Mesenchymal stem cell (in vitro differentiated cells and primary cell): ENCODE measurements around the gene KCNA2.

ENCODE experiments used
- DNase-seq: peaks from one replicate; pipeline ENCODE4 v3.0.0-alpha.2; 2013
- H2AFZ ChIP-seq: one replicate; pipeline ENCODE4 v1.6.1; 2013; ENCODE audit warnings: low read depth, mild to moderate bottlenecking, control low read depth, inconsistent platforms, low read length, moderate library complexity
- H2AK5ac ChIP-seq: 2 replicates; pipeline ENCODE4 v1.6.1; 2013; ENCODE audit warnings: low read length, moderate library complexity, mild to moderate bottlenecking, inconsistent platforms; ENCODE audit not compliant: severe bottlenecking
- H2BK120ac ChIP-seq: one replicate; pipeline ENCODE4 v1.6.1; 2013; ENCODE audit warnings: low read depth, mild to moderate bottlenecking, inconsistent platforms, low read length, moderate library complexity
- H2BK12ac ChIP-seq, 2 experiments: one replicate each; pipeline ENCODE4 v1.6.1; 2013; ENCODE audit warnings: inconsistent platforms in 2 of 2, low read length in 2 of 2, mild to moderate bottlenecking in 2 of 2, moderate library complexity in 2 of 2, control low read depth in 1 of 2
- H2BK15ac ChIP-seq: one replicate; pipeline ENCODE4 v1.6.1; 2013; ENCODE audit warnings: mild to moderate bottlenecking, low read depth, inconsistent platforms; ENCODE audit not compliant: poor library complexity, severe bottlenecking
- H2BK5ac ChIP-seq: 2 replicates; pipeline ENCODE4 v1.6.1; 2013; ENCODE audit warnings: low read depth, mild to moderate bottlenecking, low read length, control low read depth, inconsistent platforms; ENCODE audit not compliant: poor library complexity, severe bottlenecking
- H3K14ac ChIP-seq, 2 experiments: one replicate each; pipeline ENCODE4 v1.6.1; 2013; ENCODE audit warnings: inconsistent platforms in 2 of 2, low read length in 2 of 2, control low read depth in 1 of 2, mild to moderate bottlenecking in 1 of 2, moderate library complexity in 1 of 2
- H3K18ac ChIP-seq, 2 experiments: one replicate each; pipeline ENCODE4 v1.6.1; 2013; ENCODE audit warnings: inconsistent platforms in 2 of 2, low read length in 2 of 2, control low read depth in 1 of 2, low read depth in 1 of 2, mild to moderate bottlenecking in 1 of 2
- H3K23ac ChIP-seq, 2 experiments: one replicate each; pipeline ENCODE4 v1.6.1; 2013; ENCODE audit warnings: inconsistent platforms in 2 of 2, low read length in 2 of 2, mild to moderate bottlenecking in 2 of 2, moderate library complexity in 2 of 2, control low read depth in 1 of 2
- H3K27ac ChIP-seq: 2 replicates; pipeline ENCODE4 v1.5.1; 2013; ENCODE audit warnings: mild to moderate bottlenecking, moderate library complexity, low read length, control low read depth, inconsistent platforms; ENCODE audit not compliant: poor library complexity, severe bottlenecking
- H3K27me3 ChIP-seq, 2 experiments: 2 replicates each; pipeline versions ENCODE4 v1.6.1 to v1.7.0; 2013; ENCODE audit warnings: low read length in 2 of 2, mild to moderate bottlenecking in 2 of 2, moderate library complexity in 2 of 2, control low read depth in 1 of 2, inconsistent platforms in 1 of 2; ENCODE audit not compliant: control insufficient read depth in 1 of 2, insufficient read depth in 1 of 2
- H3K36me3 ChIP-seq, 2 experiments: 2 replicates each; pipeline versions ENCODE4 v1.6.1 to v1.7.0; 2013; ENCODE audit warnings: low read length in 2 of 2, control low read depth in 1 of 2, inconsistent platforms in 1 of 2, low read depth in 1 of 2, mild to moderate bottlenecking in 1 of 2; ENCODE audit not compliant: insufficient read depth in 2 of 2, control insufficient read depth in 1 of 2
- H3K4ac ChIP-seq, 2 experiments: one replicate each; pipeline ENCODE4 v1.6.1; 2013; ENCODE audit warnings: inconsistent platforms in 2 of 2, low read length in 2 of 2, mild to moderate bottlenecking in 2 of 2, moderate library complexity in 2 of 2, control low read depth in 1 of 2, low read depth in 1 of 2
- H3K4me1 ChIP-seq: 2 replicates; pipeline ENCODE4 v1.6.1; 2013; ENCODE audit warnings: low read depth, low read length, control low read depth; ENCODE audit not compliant: control insufficient read depth, insufficient read depth
- H3K4me2 ChIP-seq: 2 replicates; pipeline ENCODE4 v1.6.1; 2013; ENCODE audit warnings: low read length, mild to moderate bottlenecking, inconsistent platforms; ENCODE audit not compliant: poor library complexity, severe bottlenecking
- H3K4me3 ChIP-seq, 2 experiments: 2 replicates each; pipeline versions ENCODE4 v1.5.1 to v1.7.0; 2013; ENCODE audit warnings: low read length in 2 of 2, mild to moderate bottlenecking in 2 of 2, control low read depth in 1 of 2, low read depth in 1 of 2; ENCODE audit not compliant: insufficient read depth in 1 of 2
- H3K79me1 ChIP-seq: replicated peaks from 2 replicates; pipeline ENCODE4 v1.6.1; 2013; ENCODE audit warnings: mild to moderate bottlenecking, control low read depth, low read length, inconsistent platforms; ENCODE audit not compliant: poor library complexity, severe bottlenecking
- H3K9ac ChIP-seq: 2 replicates; pipeline ENCODE4 v1.7.0; 2013; ENCODE audit warnings: mild to moderate bottlenecking, low read length, moderate library complexity
- H3K9me3 ChIP-seq: 2 replicates; pipeline ENCODE4 v1.7.0; 2013; ENCODE audit warnings: mild to moderate bottlenecking, low read length; ENCODE audit not compliant: control insufficient read depth
- H4K8ac ChIP-seq: one replicate; pipeline ENCODE4 v1.6.1; 2013; ENCODE audit warnings: inconsistent platforms, mild to moderate bottlenecking, low read length, moderate library complexity
- H4K91ac ChIP-seq: one replicate; pipeline ENCODE4 v1.6.1; 2013; ENCODE audit warnings: mild to moderate bottlenecking, low read length, inconsistent platforms
- WGBS: methylation state at CpG from one replicate; pipeline ENCODE4 v1.1.7; 2013; ENCODE audit warnings: mixed read lengths; 5-methylcytosine and 5-hydroxymethylcytosine counted together

The KCNA2 gene

DNA sequence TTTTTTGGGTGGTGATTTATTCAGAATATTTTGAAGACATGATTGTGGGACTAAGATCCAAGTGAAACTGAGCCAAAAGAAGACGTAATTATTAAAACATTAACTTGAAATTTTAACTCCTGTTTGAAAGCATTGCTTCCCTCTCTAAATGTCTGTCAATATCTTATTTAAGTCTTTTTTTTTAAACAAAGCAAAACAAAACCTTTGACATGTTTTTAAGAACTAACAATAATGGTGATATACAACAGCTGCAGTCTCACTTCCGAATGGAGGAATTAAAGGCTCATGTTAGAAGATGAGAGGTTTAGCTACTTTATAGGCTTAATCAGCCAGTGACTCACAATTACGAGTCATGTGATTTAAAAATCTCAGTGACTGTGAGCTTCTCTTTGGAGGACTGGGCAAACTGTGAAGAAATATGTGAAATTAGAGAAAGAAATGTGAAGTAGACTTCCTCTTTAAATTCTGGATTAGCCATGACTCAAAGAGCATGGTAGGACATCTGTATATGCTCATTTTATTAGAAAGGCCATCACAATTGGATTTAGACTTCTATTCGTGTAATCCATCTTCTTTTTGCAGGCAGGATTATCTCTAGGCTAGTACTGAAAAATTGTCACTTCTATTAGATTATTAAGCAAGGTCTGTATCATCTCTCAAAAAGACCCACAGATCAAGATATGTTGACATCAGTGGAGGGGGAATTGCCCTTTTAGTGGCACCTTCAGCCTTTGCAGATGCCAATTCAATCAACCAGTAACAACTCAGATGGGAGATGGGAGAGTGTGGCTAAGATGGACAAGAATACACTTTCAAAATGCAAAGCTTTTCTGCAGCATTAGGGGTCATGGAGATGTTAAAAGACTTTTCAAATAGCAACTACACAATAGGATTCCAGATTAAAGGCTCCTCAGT lies 39.9 kb upstream of the KCNA2 start:
- H3K4ac ChIP-seq, result no peak overlapping the region
- no peak overlapping the region for H2AFZ ChIP-seq
- no peak overlapping the region for H2BK15ac ChIP-seq
- no peaks in the 10 kb centered on the region for H3K9me3 ChIP-seq
- no peak overlapping the region for H3K18ac ChIP-seq
- peak overlapping the region; percentile 85 for H3K9ac ChIP-seq
- no peak for DNase-seq
- no peaks in the 10 kb centered on the region for H3K79me1 ChIP-seq
- no peaks in the 10 kb centered on the region for H3K4me1 ChIP-seq
- WGBS, result 71% methylated on average over 3 of the region's 4 CpGs
- H3K36me3 ChIP-seq, result no peaks in the 10 kb centered on the region
- no peak overlapping the region for H4K8ac ChIP-seq
- no peak overlapping the region for H2BK5ac ChIP-seq
- H3K4me2 ChIP-seq, result no peak overlapping the region
- no peak overlapping the region for H2BK120ac ChIP-seq
- H2BK12ac ChIP-seq, result no peak overlapping the region
- H3K27ac ChIP-seq, result no peak overlapping the region
- peak overlapping the region in 1 of 2 experiments; percentile 30 for H3K4me3 ChIP-seq
- no peak overlapping the region for H3K23ac ChIP-seq
- no peaks in the 10 kb centered on the region for H3K27me3 ChIP-seq
- H2AK5ac ChIP-seq, result no peak overlapping the region
- H3K14ac ChIP-seq, result no peak overlapping the region
- no peak overlapping the region for H4K91ac ChIP-seq

DNA sequence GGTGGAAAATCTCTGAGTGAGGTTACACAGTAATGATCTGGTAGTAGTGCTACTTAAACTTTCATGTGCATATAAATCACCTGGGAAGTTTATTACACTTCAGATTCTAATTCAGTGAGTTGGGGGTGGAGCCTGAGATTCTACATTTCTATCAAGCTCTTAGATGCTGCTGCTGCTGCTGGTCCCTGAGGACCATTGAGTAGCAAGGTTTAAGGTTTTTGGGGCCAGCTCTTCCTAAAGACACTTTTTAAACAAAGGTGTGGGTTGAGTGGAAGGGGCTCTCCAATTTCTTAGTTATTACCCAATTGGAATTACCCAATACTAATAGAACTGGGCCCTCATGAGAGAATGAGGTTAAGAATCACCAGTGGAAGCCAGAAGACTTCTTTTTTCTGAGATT lies 39.1 kb upstream of the KCNA2 start:
- H4K8ac ChIP-seq, result no peak overlapping the region

DNA sequence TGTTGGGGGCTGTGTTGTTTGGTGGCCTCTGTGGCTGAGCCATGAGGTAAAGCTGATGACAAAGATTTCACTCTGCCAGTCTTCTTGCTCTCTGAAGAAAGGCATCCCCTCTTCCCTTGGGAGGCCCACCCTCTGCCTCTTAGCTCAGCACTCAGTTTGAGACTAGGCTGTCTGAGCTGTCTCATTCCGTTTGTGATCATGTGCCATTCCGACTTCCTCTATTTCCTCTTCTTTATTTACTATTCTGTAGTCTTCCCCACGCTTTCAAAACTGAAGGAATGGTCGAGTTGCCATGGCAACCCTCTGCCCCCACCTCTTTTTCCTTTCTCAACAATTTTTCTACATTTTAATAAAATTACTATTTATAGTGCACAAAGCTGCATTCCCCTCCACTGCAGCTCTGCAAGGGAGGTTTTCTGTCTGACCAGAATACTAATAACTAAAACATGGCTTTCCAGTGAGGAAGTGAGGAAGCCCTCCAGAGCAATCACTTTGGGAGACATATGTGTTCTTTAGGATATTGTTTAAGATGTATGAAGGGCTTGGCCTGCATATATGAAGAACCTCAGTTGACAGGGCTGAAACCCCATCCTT lies 37.8 kb upstream of the KCNA2 start:
- no peaks in the 10 kb centered on the region for H3K4me1 ChIP-seq
- H2AFZ ChIP-seq, result no peak overlapping the region
- no peak for DNase-seq
- H3K36me3 ChIP-seq, result no peaks in the 10 kb centered on the region
- no peak overlapping the region for H2BK15ac ChIP-seq
- H2BK5ac ChIP-seq, result no peak overlapping the region
- H3K14ac ChIP-seq, result no peak overlapping the region
- no peak overlapping the region for H4K91ac ChIP-seq
- H3K27me3 ChIP-seq, result no peaks in the 10 kb centered on the region
- H3K27ac ChIP-seq, result no peak overlapping the region
- H3K4me3 ChIP-seq, result no peak overlapping the region
- no peak overlapping the region for H3K4ac ChIP-seq
- H4K8ac ChIP-seq, result no peak overlapping the region
- H3K79me1 ChIP-seq, result no peaks in the 10 kb centered on the region
- WGBS, result 36% methylated on average over 4 of the region's 4 CpGs
- no peak overlapping the region for H3K4me2 ChIP-seq
- no peak overlapping the region for H3K23ac ChIP-seq
- H2BK120ac ChIP-seq, result no peak overlapping the region
- H3K9me3 ChIP-seq, result no peaks in the 10 kb centered on the region
- H2AK5ac ChIP-seq, result no peak overlapping the region
- H3K18ac ChIP-seq, result no peak overlapping the region
- H2BK12ac ChIP-seq, result no peak overlapping the region
- no peak overlapping the region for H3K9ac ChIP-seq

More for the DNA sequence above, 39.1 kb upstream of the KCNA2 start:
- H3K14ac ChIP-seq, result no peak overlapping the region
- no peak overlapping the region for H2AFZ ChIP-seq
- no peak overlapping the region for H4K91ac ChIP-seq
- H3K9ac ChIP-seq, result peak overlapping the region; percentile 85
- no peak overlapping the region for H2BK12ac ChIP-seq
- H3K23ac ChIP-seq, result no peak overlapping the region
- no peaks in the 10 kb centered on the region for H3K9me3 ChIP-seq
- no peak overlapping the region for H2AK5ac ChIP-seq
- H2BK120ac ChIP-seq, result no peak overlapping the region
- no peak overlapping the region for H3K4me2 ChIP-seq
- H3K36me3 ChIP-seq, result no peaks in the 10 kb centered on the region
- DNase-seq, result no peak
- H3K4me3 ChIP-seq, result peak overlapping the region in 1 of 2 experiments; percentile 30
- H2BK5ac ChIP-seq, result no peak overlapping the region
- no peak overlapping the region for H3K4ac ChIP-seq
- H3K27me3 ChIP-seq, result no peaks in the 10 kb centered on the region
- H3K27ac ChIP-seq, result no peak overlapping the region
- no peak overlapping the region for H3K18ac ChIP-seq
- no peaks in the 10 kb centered on the region for H3K4me1 ChIP-seq
- no peaks in the 10 kb centered on the region for H3K79me1 ChIP-seq
- H2BK15ac ChIP-seq, result no peak overlapping the region

DNA sequence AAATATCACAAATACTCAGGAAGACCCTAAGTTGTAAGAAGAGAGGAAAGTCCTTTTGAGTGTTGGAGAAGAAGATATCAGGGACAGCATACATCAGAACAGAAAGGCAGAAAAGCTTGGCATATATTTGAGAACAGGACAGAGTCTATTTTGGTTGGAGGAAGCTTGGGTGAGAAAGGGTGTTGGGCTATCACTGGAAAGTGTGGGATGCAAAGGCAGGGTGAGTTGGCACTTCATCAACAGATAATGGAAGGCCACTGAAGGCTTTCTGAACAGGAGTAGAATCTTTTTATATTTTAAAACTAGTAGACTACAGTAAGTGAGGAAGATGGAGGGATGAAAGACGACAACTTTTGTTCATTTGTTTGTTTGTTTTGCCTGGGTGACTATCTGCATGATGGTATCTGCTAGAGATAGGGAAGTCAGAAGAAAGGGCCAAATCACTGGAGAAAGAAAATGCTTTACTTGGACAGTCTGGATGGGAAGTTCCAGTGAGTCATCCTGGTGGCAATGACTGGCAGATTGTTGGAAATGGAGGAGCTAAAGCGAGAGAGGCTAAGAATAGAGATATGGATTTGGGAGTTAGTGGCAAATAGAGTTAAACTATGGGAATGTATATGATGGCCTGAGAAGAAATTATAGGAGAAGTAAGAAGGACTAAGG lies 33.7 kb upstream of the KCNA2 start:
- H3K4me3 ChIP-seq, result no peak overlapping the region
- no peak overlapping the region for H2BK5ac ChIP-seq
- no peak overlapping the region for H4K8ac ChIP-seq
- H3K23ac ChIP-seq, result no peak overlapping the region
- H2BK120ac ChIP-seq, result no peak overlapping the region
- no peak overlapping the region for H3K27ac ChIP-seq
- no peak overlapping the region for H2BK15ac ChIP-seq
- H3K27me3 ChIP-seq, result peaks cover 0 to 7% of the 10 kb centered on the region in 2 experiments
- no peak overlapping the region for H2AFZ ChIP-seq
- H2AK5ac ChIP-seq, result no peak overlapping the region
- H3K9me3 ChIP-seq, result no peaks in the 10 kb centered on the region
- H3K9ac ChIP-seq, result no peak overlapping the region
- no peak overlapping the region for H3K4me2 ChIP-seq
- H3K79me1 ChIP-seq, result no peaks in the 10 kb centered on the region
- H3K18ac ChIP-seq, result no peak overlapping the region
- no peaks in the 10 kb centered on the region for H3K4me1 ChIP-seq
- H2BK12ac ChIP-seq, result no peak overlapping the region
- H4K91ac ChIP-seq, result no peak overlapping the region
- 78% methylated on average over 2 of the region's 2 CpGs for WGBS
- no peak overlapping the region for H3K14ac ChIP-seq
- no peak overlapping the region for H3K4ac ChIP-seq
- no peaks in the 10 kb centered on the region for H3K36me3 ChIP-seq
- DNase-seq, result no peak
